Dendritic cell treated with granulocyte-macrophage colony-stimulating factor and Interleukin-4, amounts not matched to agents 40 ng/mL and 50 ng/mL, for 4 days (primary cell): ENCODE data around the gene SYT7.
"Not testable (repeated sequence)": the region's sequence is repeated elsewhere in the genome, so short reads cannot be mapped to it uniquely, and the experiment has no call there.

ENCODE experiments used
- H3K27ac Mint-ChIP-seq: one replicate; pipeline ENCODE4 v1.8.0; 2022; ENCODE audit warnings: mild to moderate bottlenecking, mixed read lengths
- H3K27me3 Mint-ChIP-seq: one replicate; pipeline ENCODE4 v1.8.0; 2022; ENCODE audit warnings: mild to moderate bottlenecking, mixed read lengths
- H3K36me3 Mint-ChIP-seq: one replicate; pipeline ENCODE4 v1.8.0; 2022; ENCODE audit warnings: low read depth, mixed read lengths
- H3K4me1 Mint-ChIP-seq: one replicate; pipeline ENCODE4 v1.8.0; 2022; ENCODE audit warnings: low read depth, mixed read lengths
- H3K4me3 Mint-ChIP-seq: one replicate; pipeline ENCODE4 v1.8.0; 2022; ENCODE audit warnings: mild to moderate bottlenecking, moderate library complexity, mixed read lengths
- H3K9me3 Mint-ChIP-seq: one replicate; pipeline ENCODE4 v1.8.0; 2022; ENCODE audit warnings: mixed read lengths
- intact Hi-C: fragments of 100-400 bp; cut with micrococcal nuclease; formaldehyde crosslinking; loops from one replicate; pipeline ENCODE4 v1.15.0; 2022

Gene SYT7

DNA sequence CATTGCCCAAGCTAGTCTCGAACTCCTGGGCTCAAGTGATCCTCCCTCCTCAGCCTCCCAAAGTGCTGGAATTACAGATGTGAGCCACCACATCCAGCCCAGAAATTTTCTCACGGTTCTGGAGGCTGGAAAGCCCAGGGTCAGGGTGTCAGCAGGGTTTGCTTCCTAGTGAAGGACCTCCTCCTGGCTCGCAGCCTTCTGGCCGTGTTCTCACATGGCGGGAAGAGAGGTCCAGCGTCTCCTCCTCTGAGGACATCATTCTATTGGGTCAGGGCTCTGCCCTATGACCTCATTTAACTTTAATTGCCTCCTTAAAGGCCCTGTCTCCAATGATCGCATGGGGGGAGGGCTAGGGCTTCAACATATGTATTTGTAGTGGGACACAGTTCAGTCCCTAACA is 112.9 kb downstream of the SYT7 start:
- peaks cover 18% of the 10 kb centered on the region for H3K4me1 Mint-ChIP-seq
- intact Hi-C loops, result no loop called here
- H3K27ac Mint-ChIP-seq, result peak overlapping the region; percentile 43
- no peaks in the 10 kb centered on the region for H3K9me3 Mint-ChIP-seq
- no peaks in the 10 kb centered on the region for H3K27me3 Mint-ChIP-seq
- H3K4me3 Mint-ChIP-seq, result no peak overlapping the region
- peaks cover 59% of the 10 kb centered on the region for H3K36me3 Mint-ChIP-seq

DNA sequence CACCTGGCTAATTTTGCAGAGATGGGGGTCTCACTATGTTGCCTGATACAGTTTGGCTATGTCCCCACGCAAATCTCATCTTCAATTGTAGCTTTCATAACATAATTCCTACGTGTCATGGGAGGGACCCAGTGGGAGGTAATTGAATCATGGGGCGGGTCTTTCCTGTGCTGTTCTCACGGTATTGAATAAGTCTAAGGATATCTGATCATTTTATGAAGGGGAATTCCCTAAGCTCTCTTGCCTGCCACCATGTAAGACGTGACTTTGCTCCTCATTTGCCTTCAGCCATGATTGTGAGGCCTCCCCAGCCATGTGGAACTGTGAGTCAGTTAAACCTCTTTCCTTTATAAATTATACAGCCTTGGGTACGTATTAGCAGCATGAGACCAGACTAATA is 113.3 kb downstream of the SYT7 start:
- intact Hi-C loops, H3K27me3 Mint-ChIP-seq, H3K9me3 Mint-ChIP-seq, H3K4me3 Mint-ChIP-seq: not testable (repeated sequence)
- H3K36me3 Mint-ChIP-seq, result peaks cover 62% of the 10 kb centered on the region
- peaks cover 14% of the 10 kb centered on the region for H3K4me1 Mint-ChIP-seq
- H3K27ac Mint-ChIP-seq, result peak overlapping the region; percentile 43
